ENCODE data around the gene LRP2.
"Not testable (repeated sequence)": the region's sequence is repeated elsewhere in the genome, so short reads cannot be mapped to it uniquely, and the experiment has no call there.

Gene LRP2

DNA sequence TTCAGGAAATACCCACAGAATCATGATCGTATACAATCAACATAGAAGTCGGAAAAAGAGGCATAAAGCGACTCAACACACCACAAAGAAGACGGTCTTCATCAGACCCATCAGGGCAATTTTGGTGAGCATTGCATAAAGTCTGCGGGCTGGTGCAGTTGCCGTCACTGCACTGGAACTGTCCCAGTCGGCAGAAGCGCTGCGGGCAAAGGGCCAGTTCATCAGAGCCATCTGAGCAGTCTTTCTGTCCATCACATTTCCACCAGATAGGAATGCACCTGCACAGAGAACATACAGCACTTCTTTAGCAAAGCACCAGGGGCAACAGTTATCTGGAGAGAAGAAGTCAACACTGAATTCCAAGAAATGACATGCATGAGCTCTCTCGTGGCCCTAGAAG, 187.2 kb downstream of the LRP2 start:
- no peak for DNase-seq (ENCODE audit: low read depth in 3 of 3)

DNA sequence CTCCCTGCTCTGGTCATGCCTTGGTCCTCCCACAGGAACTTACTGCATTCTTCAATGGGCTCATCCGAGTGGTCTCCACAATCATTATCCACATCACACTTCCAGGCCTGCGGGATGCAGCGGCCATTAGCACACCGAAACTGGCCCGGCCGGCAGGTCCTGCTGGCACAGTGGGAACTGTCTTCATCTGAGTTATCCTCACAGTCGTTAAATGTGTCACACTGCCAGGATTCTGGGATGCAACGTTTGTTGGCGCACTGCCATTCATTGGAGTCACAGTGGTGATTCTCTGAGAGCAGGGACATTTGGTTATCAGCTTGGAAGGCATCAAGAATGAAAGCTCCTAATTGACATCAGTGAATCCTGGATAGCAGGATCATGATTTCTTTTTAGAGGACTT, 188.5 kb downstream of the LRP2 start:
- no peak for DNase-seq (ENCODE audit: low read depth in 3 of 3)

DNA sequence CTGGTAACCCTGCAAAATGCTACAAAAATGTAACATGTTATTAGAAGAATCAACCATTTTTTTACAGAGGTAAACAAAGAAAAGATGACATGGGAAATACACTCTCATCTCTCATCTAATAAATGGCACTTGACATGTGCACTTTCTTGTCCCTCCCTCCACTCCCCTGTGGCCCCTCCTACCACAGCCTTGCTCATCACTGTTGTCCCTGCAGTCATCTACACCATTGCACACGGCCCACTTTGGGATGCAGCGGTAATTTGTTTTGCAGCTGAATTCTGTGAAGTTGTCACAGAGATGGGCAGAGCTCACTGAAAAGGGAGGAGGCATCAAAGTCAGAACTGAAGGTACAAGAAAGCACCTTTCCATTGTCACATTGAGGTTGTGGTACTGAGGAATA, 189.4 kb downstream of the LRP2 start:
- no peak for DNase-seq (ENCODE audit: low read depth in 3 of 3)

GRCh38 chr2:169172151-169172735, 190.1 kb downstream of the LRP2 start:
- DNase-seq (ENCODE audit: low read depth in 3 of 3), result no peak

- DNase-seq (ENCODE audit: low read depth in 3 of 3), result no peak
Measured at GRCh38 chr2:169165791-169166190, 196.5 kb downstream of the LRP2 start.

DNA sequence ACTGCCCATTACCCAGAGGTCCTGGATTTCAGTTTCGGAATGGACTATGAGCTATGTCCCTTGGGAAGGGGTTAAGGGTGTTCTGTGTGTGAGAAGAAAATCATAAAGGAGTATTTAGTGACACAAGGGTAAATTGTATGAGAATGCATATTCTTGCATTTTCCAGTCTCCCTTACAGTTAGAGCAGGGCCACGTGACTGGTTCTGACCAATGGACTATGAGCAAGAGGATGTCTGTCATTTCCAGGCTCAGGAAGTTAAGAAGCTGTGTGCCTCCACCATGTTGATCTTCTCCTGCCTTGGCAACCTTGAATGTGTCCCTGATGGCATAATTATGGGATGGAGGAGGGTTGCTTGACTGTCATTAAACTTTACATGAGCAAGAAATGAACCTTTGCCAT, 198.0 kb downstream of the LRP2 start:
- no peak for DNase-seq (ENCODE audit: low read depth in 3 of 3)

GRCh38 chr2:169162613-169163012, 199.7 kb downstream of the LRP2 start:
- no peak for DNase-seq (ENCODE audit: low read depth in 3 of 3)

DNA sequence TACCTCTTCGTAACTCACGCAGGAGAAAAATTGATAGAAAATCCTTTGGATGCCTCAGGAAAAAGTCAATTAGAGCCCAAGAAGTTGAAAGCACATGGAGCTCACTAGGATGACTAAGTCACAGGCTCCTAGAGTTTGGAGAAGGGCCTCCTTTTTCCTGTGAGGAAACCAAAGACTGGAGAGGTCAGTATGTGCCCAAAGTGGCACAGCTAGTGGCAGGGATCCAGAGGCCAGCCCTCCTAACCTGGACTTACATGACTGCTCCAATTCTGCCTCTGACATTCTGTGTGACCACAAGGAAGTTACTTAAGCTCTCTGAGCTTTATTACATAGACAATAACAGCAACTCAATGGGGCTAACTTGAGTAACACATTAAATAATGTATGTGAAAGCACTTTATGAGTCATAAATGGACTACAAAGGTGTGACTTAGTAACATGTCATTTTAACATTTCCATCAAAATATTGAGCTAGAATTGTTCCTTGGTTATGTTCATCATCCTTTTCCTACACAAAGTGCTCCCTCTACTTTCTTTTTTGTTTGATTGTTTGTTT, 201.3 kb downstream of the LRP2 start:
- DNase-seq (ENCODE audit: low read depth in 3 of 3), result no peak

DNA sequence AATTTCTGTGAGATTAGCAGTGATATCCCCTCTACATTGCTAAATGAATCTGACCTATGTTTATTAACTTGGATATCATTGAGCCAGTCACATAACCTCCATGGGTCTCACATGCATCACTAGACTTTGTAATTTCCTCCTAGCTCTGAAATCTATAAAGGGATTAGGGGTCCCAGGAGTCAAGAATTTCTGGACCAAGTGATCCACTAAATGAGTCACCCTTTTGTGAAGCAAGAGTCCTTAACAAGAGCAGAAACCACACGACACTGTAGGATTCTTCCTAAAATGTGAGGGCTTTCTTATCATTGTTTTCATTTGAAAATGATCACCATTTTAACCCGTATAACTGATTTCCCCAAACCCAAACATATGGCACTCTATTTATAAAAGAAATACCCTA, 202.6 kb downstream of the LRP2 start:
- no peak for DNase-seq (ENCODE audit: low read depth in 3 of 3)

DNA sequence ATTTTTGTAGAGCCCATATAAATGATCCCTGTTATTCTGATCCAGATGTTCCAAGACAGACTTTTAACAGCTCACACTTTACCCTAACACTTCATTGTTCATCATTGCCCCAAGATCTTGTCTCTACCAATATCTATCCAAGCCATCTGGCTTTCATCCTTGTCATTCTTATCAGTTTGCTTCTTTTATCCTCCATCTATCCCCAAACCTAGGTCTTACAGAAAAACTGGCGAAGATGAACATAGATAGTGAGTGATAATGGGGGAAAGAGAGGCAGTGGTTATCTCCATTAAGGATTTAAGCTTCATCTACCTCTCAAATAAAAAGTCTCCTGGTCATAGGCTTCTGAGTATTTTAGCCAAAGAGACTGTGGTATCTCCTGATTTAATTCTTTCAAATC, 203.5 kb downstream of the LRP2 start:
- DNase-seq (ENCODE audit: low read depth in 3 of 3), result no peak

DNA sequence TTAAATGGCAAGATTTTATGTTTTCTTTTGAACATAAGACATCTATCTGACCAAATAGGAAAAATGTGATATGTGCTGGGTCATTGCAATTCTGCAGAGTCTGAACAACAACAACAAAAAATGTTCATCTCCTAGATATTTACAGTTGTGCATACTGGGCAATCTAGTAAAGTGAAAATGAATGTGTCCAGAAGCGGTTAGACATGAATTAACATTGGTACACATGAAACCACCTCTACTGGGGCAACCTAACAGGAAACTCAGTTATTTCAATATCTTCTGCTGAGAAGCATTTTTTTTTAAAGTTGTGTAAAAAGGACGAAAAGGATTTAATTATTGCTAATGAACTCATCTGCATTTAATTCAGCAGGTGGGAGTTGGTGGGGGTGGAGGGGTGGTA, 216.1 kb downstream of the LRP2 start:
- DNase-seq (ENCODE audit: low read depth in 3 of 3), result no peak

- no peak for DNase-seq (ENCODE audit: low read depth in 3 of 3)
Measured at GRCh38 chr2:169143998-169144397, 218.3 kb downstream of the LRP2 start.

DNA sequence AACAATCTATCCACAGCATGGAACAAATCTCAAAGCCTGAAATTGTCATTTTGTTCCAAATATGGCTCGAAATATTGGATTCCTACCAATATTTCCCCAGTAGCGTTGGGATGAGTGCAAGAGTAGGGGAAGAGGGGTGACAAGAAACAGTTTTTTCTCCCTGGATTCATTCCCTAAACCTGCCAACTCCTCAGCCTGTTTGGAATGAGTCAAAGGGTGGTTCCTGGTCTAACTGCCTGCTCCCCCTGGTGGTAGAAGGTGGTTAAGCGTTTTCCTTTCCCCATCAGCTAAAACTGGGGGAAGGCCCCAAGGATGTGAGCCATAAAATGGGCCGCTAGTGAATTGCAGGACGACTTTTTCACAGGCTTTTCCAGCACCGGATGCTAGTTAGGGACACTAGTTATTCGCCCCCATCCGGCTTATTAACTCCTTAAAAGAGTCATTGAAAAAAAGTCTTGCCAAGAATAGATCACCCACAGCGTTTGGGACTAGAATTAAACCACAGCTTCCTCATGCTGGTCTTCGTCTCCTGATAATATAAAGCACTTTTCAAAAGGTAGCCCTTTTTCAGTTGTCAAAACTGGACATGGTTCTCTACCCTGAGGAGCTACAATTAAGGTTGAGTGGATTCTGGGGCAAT, 220.5 kb downstream of the LRP2 start:
- peak; percentile 14 to 32 (median 29) for DNase-seq (ENCODE audit: low read depth in 3 of 3)

DNA sequence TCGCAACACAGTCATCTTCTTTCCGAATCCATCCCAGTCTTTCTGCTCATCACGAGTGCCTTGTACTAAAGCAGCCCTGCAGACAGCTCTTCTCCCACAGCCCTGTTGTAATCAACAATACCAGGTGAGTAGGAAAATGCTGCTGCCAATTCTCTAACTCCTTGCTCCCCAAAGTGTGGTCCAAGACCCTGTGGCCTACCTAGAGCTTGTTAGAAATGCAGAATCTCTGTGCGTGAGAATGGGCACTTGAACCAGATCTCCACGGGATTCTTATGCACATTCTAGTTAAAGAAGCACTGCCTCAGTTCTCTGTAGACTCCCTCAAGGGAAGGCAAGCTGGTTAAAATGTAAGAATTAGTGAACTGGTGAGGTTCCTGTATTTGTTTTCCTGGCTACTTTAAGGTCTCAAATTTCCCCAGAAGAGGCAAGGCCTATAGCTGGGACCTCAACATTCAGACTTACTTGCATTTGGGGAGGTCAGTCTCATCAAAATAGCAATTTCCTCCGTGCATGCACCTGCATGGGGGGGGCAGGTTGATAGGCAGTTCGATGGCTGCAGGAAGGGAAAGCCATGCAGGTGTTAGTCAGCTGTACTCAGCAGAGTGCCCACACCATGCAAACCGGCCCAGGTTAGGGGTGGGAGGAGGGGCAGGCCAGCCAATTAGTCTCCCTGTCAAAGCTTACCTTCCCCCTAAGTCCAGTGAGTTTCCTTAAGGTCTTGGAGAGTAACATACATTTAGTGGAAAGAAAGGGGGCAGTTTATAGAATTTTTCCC, 222.2 kb downstream of the LRP2 start:
- no peak for DNase-seq (ENCODE audit: low read depth in 3 of 3)

DNA sequence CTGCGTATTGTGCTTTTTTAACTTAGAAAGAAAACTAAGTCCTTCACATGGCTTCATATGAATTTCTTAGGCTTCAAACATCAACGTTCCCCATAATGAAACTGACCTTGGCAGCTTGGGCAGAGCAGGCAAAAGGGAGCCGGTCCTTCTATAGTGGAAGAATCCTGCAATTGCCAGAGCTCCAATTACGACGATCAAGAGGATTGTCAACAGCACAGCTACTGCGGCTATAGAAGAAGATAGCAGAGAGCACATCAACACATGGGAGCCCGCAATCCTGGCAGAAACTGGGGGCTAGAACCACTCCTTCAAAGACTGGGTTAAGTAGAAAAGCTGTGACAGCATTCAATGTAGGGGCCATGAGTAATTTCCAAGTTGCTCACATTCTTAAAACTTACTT, 223.2 kb downstream of the LRP2 start:
- no peak for DNase-seq (ENCODE audit: low read depth in 3 of 3)

DNA sequence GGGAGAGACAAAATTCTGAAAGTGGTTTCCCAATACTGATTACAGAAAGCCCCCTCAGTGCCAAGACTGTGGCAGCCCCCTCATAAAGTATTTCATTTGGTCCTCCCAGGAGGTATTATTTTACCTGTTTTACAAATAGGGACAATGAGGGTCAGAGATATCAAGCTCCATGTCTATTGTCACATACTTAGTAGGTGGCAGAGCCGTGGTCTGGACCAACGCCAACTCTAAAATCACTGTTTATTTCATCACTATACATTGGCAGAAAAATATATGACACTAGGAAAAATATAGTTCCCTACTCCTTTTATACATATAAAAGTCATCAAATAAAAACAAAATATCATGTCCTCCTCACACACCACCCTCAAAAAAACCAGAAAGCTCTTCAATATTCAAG, 224.4 kb downstream of the LRP2 start:
- no peak for DNase-seq (ENCODE audit: low read depth in 3 of 3)

- no peak for DNase-seq (ENCODE audit: low read depth in 3 of 3)
Measured at GRCh38 chr2:169136885-169137534, 225.3 kb downstream of the LRP2 start.

- not testable (repeated sequence) for DNase-seq (ENCODE audit: low read depth in 3 of 3)
Measured at GRCh38 chr2:169136428-169136827, 225.9 kb downstream of the LRP2 start.

GRCh38 chr2:169134272-169134671, 228.1 kb downstream of the LRP2 start:
- DNase-seq (ENCODE audit: low read depth in 3 of 3), result not testable (repeated sequence)

- no peak for DNase-seq (ENCODE audit: low read depth in 3 of 3)
Measured at GRCh38 chr2:169131587-169132512, 230.5 kb downstream of the LRP2 start.

GRCh38 chr2:169129703-169130243, 232.6 kb downstream of the LRP2 start:
- no peak for DNase-seq (ENCODE audit: low read depth in 3 of 3)

Measured in stimulated activated CD4-positive, alpha-beta T cell treated with anti-CD3 and anti-CD28 coated beads, TNF-alpha, amount 100 ng/mL, for 4 hours (primary cell).